SHP77 (cell line): Measurements from ENCODE around the gene ADGRD1.

ENCODE experiments used
- DNase-seq, 2 experiments: peaks; one replicate each; lab custom pipeline; 2025; lab: John Stamatoyannopoulos, UW

The ADGRD1 gene

GRCh38 chr12:131164096-131164872 lies 210.6 kb downstream of the ADGRD1 start:
- DNase-seq = no peak

GRCh38 chr12:131166717-131167116 lies 213.0 kb downstream of the ADGRD1 start:
- no peak for DNase-seq

DNA sequence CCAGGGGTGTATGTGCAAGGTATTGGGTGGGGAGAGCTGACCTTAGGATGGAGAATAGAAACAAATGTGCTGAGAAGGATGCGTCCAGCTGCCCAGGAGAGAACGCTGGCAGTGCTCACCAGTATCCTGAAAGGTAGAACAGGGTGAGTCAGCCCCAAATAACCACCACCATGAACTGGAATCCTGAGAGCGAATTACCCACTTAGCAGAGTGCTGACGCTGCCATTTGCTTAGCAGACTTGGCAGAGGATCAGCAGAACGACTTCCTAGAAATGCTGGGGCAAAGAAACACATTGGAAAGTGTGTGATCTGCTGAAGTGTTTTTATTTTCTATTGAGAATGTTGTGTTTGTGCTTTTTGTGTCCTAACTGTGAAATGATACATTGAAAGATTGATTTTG lies 213.6 kb downstream of the ADGRD1 start:
- no peak for DNase-seq

- DNase-seq = no peak
Measured at GRCh38 chr12:131171029-131171428, 217.3 kb downstream of the ADGRD1 start.

GRCh38 chr12:131174901-131175300 lies 221.2 kb downstream of the ADGRD1 start:
- DNase-seq = no peak

DNA sequence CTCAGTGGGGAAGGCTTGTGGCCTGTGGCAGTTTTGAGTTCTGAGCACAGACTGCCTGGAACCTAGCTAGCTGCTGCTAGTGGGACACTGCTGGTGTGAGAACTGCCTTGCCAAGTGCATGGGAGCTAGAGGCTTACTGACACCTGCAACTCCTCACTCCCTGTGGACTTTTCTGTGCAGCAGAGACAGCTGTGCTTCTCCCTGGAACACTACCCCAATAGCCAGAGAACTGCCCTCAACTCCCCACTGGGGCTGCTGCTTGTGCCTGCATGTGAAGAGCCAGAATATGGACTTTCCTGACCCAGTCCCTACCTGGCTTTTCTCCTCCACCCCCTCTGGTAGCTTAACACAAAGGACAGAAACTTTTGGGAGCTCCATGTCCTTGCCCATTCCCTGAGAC lies 222.6 kb downstream of the ADGRD1 start:
- no peak for DNase-seq

GRCh38 chr12:131176926-131177325 lies 223.2 kb downstream of the ADGRD1 start:
- no peak for DNase-seq

- no peak for DNase-seq
Measured at GRCh38 chr12:131177599-131177998, 223.9 kb downstream of the ADGRD1 start.

DNA sequence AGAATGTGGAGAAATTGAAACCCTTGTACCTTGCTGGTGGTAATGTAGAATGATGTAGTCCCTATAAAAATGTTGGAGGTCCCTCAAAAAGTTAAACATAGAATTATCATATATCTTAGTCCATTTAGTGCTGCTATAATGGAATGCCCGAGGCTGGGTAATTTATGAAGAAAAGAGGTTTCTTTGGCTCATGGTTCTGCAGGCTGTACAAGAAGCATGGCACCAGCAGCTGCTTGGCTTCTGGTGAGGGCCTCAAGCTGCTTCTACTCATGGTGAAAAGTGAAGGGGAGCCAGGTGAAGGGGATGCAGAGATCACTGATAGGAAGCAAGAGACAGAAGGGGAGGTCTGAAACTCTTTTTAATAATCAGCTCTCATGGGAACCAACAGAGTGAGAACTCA lies 233.9 kb downstream of the ADGRD1 start:
- no peak for DNase-seq

DNA sequence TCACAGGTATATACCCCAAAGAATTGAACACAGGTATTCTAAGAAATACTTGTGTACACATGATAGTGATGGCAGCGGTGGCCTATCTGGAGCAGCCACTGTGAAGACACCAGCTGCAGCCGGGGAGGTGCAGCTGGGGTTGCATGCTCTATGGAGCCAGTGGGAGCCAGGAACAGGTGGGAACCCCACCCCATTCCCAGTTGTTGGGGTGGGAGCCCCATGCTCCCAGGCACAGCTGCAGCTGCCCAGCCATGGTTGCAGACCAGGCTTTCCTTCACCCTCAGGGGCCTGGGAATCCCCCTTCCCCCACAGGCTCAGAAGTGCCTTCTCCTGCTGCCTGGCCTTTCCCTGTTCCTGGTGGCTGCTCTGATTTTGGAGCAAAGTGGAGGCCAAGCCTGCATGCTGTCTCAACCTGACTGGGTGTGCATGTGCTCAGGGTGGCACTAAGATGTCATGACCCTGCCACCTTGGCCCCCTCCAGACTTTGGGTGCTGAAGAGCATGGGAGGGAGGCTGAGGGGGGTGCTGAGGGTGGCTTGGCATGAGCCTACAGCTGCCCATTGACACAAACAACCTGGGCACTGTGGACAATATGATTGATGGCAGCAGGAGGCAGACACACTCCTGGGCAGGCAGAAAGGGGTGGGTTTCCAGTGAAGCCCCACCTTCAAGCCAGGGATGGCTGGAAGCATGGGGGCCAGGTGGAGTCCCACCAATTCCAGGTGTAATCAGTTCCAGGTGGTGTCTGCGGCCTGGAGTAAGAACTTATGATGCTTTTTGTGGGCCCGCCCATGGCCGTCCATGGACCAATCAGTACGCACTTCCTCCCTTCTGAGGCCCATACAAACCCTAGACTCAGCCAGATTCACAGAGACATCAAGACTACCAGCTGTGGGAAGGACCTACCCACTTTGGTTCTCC lies 234.7 kb downstream of the ADGRD1 start:
- DNase-seq = no peak

DNA sequence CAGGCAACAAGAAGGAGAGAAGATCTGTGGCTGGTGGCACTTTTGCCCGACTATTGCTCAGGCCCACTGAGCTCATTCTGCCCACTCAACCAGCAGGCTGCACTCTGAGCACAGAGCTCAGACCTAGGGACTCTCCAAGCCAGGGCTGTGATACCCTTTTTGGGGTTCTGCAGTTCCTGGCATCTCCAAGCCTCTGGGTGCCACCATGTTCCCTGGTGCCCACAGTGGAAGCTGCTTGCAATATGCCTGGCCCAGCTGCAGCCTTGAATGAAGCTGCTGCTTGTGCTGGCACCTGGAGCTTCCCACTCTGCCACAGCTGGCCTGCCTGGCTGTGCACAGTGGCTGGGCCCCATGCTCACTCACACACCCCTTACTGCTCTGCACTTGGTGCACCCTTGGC lies 236.1 kb downstream of the ADGRD1 start:
- no peak for DNase-seq

GRCh38 chr12:131190965-131191364 lies 237.3 kb downstream of the ADGRD1 start:
- no peak for DNase-seq
